Neural cell (in vitro differentiated cells): ENCODE data around the gene XYLT2. TPM values are rescaled to one million over a fixed set of nuclear protein-coding genes. Genes with fewer than 3 reads are reported as not detected.

Experiments used
- H2AFZ ChIP-seq: fragments of 200-600, 300-800 bp; sonication (generic), shearing (Covaris generic); 2 replicates; pipeline ENCODE4 v1.6.0; 2014; ENCODE audit warnings: low read depth, mild to moderate bottlenecking, antibody characterized with exemption, low read length, moderate library complexity
- H3F3A ChIP-seq: fragments of 200-600 bp; shearing (Covaris generic); 2 replicates; pipeline ENCODE4 v1.6.1; 2016; ENCODE audit warnings: mild to moderate bottlenecking, moderate library complexity, mixed read lengths, antibody characterized with exemption, low read length; ENCODE audit not compliant: insufficient read depth, poor library complexity, severe bottlenecking
- H3K27ac ChIP-seq: fragments of 200-600, 300-800 bp; sonication (generic), shearing (Covaris generic); 2 replicates; pipeline ENCODE4 v1.5.1; 2014; ENCODE audit warnings: mild to moderate bottlenecking, low read length, moderate library complexity
- H3K27me3 ChIP-seq: fragments of 300-800, 200-600 bp; sonication (generic), shearing (Covaris generic); 2 replicates; pipeline ENCODE4 v1.6.0; 2014; ENCODE audit warnings: mild to moderate bottlenecking, low read depth, low read length, moderate library complexity; ENCODE audit not compliant: insufficient read depth
- H3K36me3 ChIP-seq: fragments of 300-800, 200-600 bp; sonication (generic), shearing (Covaris generic); 2 replicates; pipeline ENCODE4 v1.5.1; 2014; ENCODE audit warnings: mild to moderate bottlenecking, antibody characterized with exemption, low read length, moderate library complexity; ENCODE audit not compliant: insufficient read depth
- H3K4me2 ChIP-seq: fragments of 300-800, 200-600 bp; sonication (generic), shearing (Covaris generic); 2 replicates; pipeline ENCODE4 v1.6.0; 2014; ENCODE audit warnings: mild to moderate bottlenecking, low read length
- H3K4me3 ChIP-seq: fragments of 300-800, 200-600 bp; sonication (generic), shearing (Covaris generic); 2 replicates; pipeline ENCODE4 v1.5.1; 2014; ENCODE audit warnings: mild to moderate bottlenecking, low read length, moderate library complexity
- H3K79me2 ChIP-seq: fragments of 200-600 bp; shearing (Covaris generic); replicated peaks from 2 replicates; pipeline ENCODE4 v1.6.0; 2014; ENCODE audit warnings: mild to moderate bottlenecking, low read length, moderate library complexity; ENCODE audit not compliant: insufficient read depth
- H3K9ac ChIP-seq: fragments of 300-800, 200-600 bp; sonication (generic), shearing (Covaris generic); 2 replicates; pipeline ENCODE4 v1.6.1; 2016; ENCODE audit warnings: mild to moderate bottlenecking, low read length, mixed read lengths
- H3K9me2 ChIP-seq: fragments of 200-600 bp; shearing (Covaris generic); 2 replicates; pipeline ENCODE4 v1.6.1; 2016; ENCODE audit warnings: mild to moderate bottlenecking, low read length, mixed read lengths; ENCODE audit not compliant: insufficient read depth
- H3K9me3 ChIP-seq: fragments of 200-600, 300-800 bp; sonication (generic), shearing (Covaris generic); 2 replicates; pipeline ENCODE4 v1.6.1; 2016; ENCODE audit warnings: mild to moderate bottlenecking, mixed run types, low read length, moderate library complexity, mixed read lengths
- H4K20me1 ChIP-seq: fragments of 200-600 bp; shearing (Covaris generic); 2 replicates; pipeline ENCODE4 v1.6.1; 2016; ENCODE audit warnings: mild to moderate bottlenecking, mixed run types; ENCODE audit not compliant: insufficient read depth
- CTCF ChIP-seq: fragments of 450-650 bp; IDR thresholded peaks from 2 replicates; pipeline ENCODE4 v1.5.1; 2014; ENCODE audit warnings: antibody characterized with exemption, mild to moderate bottlenecking, moderate library complexity; ENCODE audit not compliant: poor library complexity, severe bottlenecking
- EP300 ChIP-seq: fragments of 450-650 bp; conservative IDR thresholded peaks from 2 replicates; pipeline ENCODE4 v1.6.1; 2014; ENCODE audit warnings: antibody characterized with exemption, mild to moderate bottlenecking, moderate library complexity; ENCODE audit not compliant: poor library complexity, severe bottlenecking
- EZH2 ChIP-seq: fragments of 200-600, 300-800 bp; shearing (Covaris generic), sonication (generic); IDR thresholded peaks from 2 replicates; pipeline ENCODE4 v1.6.1; 2014; ENCODE audit warnings: antibody characterized with exemption, low read length, borderline replicate concordance, mild to moderate bottlenecking; ENCODE audit not compliant: insufficient read depth, poor library complexity, severe bottlenecking
- MXI1 ChIP-seq: fragments of 450-650 bp; conservative IDR thresholded peaks from 2 replicates; pipeline ENCODE4 v1.6.1; 2014; ENCODE audit warnings: antibody characterized with exemption, mild to moderate bottlenecking; ENCODE audit not compliant: poor library complexity, severe bottlenecking
- POLR2AphosphoS5 ChIP-seq: IDR thresholded peaks from 2 replicates; pipeline ENCODE4 v1.6.1; 2012
- RAD21 ChIP-seq: fragments of 450-650 bp; conservative IDR thresholded peaks from 2 replicates; pipeline ENCODE4 v1.6.1; 2014; ENCODE audit warnings: antibody characterized with exemption, mild to moderate bottlenecking, moderate library complexity
- SMC3 ChIP-seq: fragments of 450-650 bp; conservative IDR thresholded peaks from 2 replicates; pipeline ENCODE4 v1.6.1; 2014; ENCODE audit warnings: antibody characterized with exemption, mild to moderate bottlenecking, moderate library complexity; ENCODE audit not compliant: poor library complexity
- TAF1 ChIP-seq: IDR thresholded peaks from 2 replicates; pipeline ENCODE4 v1.6.1; 2012; ENCODE audit warnings: low read depth
- polyA plus RNA-seq: library from polyadenylated mRNA; depleted of rRNA; stranded (reverse); fragments of >200 nt; gene quantifications from 2 replicates; pipeline ENCODE4 v1.2.3, GENCODE V29; 2014
- TF ChIP-seq, protein P1 (sequence below): IDR thresholded peaks from 2 replicates; pipeline ENCODE4 v1.6.1; 2012; ENCODE audit warnings: borderline replicate concordance

XYLT2 gene
- polyA plus RNA-seq, 1 donor from 2014 or later, result 6.9 TPM

DNA sequence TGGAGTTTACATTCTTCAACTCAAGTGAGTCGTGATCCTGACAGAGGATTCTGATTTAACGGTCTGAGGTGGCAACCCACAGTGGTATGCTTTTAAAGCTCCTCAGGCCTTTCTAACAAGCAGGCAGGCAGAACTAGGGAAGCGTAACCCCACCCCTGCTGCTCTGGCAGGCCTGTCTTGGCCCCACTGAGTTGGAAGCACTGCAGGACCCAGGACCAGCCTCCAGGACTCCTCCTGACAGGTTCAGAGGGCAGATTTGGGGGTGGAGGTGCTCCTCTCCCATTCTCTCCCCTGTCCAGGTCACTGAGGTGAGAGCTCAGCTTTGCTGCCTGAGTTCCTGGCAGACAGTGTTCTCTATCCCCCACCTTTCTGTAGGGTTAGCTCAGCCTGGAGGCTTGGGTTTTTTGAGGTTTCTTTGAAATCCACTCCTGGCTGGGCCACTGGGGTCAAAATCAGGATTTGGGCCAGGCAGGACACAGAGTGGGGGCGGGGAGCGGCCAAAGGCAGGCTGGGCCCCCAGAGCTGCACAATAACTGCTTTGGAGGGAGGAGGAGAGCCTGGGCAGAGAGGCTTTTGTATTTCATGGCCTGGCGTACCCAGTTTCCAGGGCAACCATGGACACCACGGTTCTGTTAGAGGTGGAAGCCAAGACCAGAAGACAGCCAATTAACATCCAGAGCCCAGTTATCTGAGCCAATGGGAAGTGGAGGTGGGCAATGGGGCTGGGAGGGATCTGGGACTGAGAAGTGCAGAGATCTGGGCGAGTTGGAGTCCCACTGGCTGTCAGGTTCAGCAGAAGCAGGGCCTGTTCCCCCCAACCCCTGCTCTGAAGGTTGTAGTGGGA lies 17.5 kb downstream of the XYLT2 start:
- H3K79me2 ChIP-seq, result no peaks in the 10 kb centered on the region
- H3K36me3 ChIP-seq, result no peaks in the 10 kb centered on the region
- no peak overlapping the region for H3K27ac ChIP-seq
- H4K20me1 ChIP-seq, result no peaks in the 10 kb centered on the region
- H3K9me2 ChIP-seq, result no peaks in the 10 kb centered on the region
- H3K9ac ChIP-seq, result no peak overlapping the region
- H3K27me3 ChIP-seq, result no peaks in the 10 kb centered on the region
- H2AFZ ChIP-seq, result no peak overlapping the region
- no peaks in the 10 kb centered on the region for H3K9me3 ChIP-seq
- no peak overlapping the region for H3K4me3 ChIP-seq
- TF ChIP-seq MXI1 (no peak), EP300 (no peak), RAD21 (no peak), TAF1 (no peak), EZH2 (no peak), SMC3 (no peak), POLR2AphosphoS5 (no peak), CTCF (no peak)
- TF ChIP-seq, protein P1, sequence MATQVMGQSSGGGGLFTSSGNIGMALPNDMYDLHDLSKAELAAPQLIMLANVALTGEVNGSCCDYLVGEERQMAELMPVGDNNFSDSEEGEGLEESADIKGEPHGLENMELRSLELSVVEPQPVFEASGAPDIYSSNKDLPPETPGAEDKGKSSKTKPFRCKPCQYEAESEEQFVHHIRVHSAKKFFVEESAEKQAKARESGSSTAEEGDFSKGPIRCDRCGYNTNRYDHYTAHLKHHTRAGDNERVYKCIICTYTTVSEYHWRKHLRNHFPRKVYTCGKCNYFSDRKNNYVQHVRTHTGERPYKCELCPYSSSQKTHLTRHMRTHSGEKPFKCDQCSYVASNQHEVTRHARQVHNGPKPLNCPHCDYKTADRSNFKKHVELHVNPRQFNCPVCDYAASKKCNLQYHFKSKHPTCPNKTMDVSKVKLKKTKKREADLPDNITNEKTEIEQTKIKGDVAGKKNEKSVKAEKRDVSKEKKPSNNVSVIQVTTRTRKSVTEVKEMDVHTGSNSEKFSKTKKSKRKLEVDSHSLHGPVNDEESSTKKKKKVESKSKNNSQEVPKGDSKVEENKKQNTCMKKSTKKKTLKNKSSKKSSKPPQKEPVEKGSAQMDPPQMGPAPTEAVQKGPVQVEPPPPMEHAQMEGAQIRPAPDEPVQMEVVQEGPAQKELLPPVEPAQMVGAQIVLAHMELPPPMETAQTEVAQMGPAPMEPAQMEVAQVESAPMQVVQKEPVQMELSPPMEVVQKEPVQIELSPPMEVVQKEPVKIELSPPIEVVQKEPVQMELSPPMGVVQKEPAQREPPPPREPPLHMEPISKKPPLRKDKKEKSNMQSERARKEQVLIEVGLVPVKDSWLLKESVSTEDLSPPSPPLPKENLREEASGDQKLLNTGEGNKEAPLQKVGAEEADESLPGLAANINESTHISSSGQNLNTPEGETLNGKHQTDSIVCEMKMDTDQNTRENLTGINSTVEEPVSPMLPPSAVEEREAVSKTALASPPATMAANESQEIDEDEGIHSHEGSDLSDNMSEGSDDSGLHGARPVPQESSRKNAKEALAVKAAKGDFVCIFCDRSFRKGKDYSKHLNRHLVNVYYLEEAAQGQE, result no peak
- H3F3A ChIP-seq, result no peaks in the 10 kb centered on the region
- H3K4me2 ChIP-seq, result no peak overlapping the region

GRCh38 chr17:50364061-50364458 lies 18.1 kb downstream of the XYLT2 start:
- Histone ChIP-seq H3K4me2 (no peak overlapping the region), H3K27me3 (no peaks in the 10 kb centered on the region), H2AFZ (no peak overlapping the region), H4K20me1 (no peaks in the 10 kb centered on the region), H3K79me2 (no peaks in the 10 kb centered on the region), H3K4me3 (no peak overlapping the region), H3K9ac (no peak overlapping the region), H3K9me3 (no peaks in the 10 kb centered on the region), H3F3A (no peaks in the 10 kb centered on the region), H3K36me3 (no peaks in the 10 kb centered on the region), H3K27ac (no peak overlapping the region), H3K9me2 (no peaks in the 10 kb centered on the region)
- TF ChIP-seq CTCF, result no peak
- TF ChIP-seq MXI1, result no peak
- no peak for TF ChIP-seq TAF1
- TF ChIP-seq SMC3, result no peak
- no peak for TF ChIP-seq POLR2AphosphoS5
- no peak for TF ChIP-seq RAD21
- TF ChIP-seq, protein P1, result no peak
- no peak for TF ChIP-seq EP300
- no peak for TF ChIP-seq EZH2
